HG02610 (cell line): Measurements from ENCODE around the gene SYNGR4.
"Not testable (repeated sequence)": the region's sequence is repeated elsewhere in the genome, so short reads cannot be mapped to it uniquely, and the experiment has no call there.

Source experiments
- ATAC-seq: cut with Tn5 transposase; IDR thresholded peaks from one replicate; pipeline ENCODE4 v1.9.1; 2021; ENCODE audit warnings: mild to moderate bottlenecking, moderate library complexity; ENCODE audit not compliant: unreplicated experiment

Gene SYNGR4, protein sequence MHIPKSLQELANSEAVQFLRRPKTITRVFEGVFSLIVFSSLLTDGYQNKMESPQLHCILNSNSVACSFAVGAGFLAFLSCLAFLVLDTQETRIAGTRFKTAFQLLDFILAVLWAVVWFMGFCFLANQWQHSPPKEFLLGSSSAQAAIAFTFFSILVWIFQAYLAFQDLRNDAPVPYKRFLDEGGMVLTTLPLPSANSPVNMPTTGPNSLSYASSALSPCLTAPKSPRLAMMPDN

GRCh38 chr19:48363810-48364597, at the start of gene SYNGR4, which contains the start of gene TMEM143:
Gene SYNGR4 (plus strand): TSS chr19:48364367. CDS start chr19:48365843, 1,476 bp downstream.
Gene TMEM143 (minus strand): TSS chr19:48363940. CDS start chr19:48363920, 20 bp downstream.
- peak; percentile 85 for ATAC-seq

- ATAC-seq: no peak
Measured at GRCh38 chr19:48315712-48316111, 48.5 kb upstream of the SYNGR4 start.

- ATAC-seq: not testable (repeated sequence)
Measured at GRCh38 chr19:48317708-48317960, 46.5 kb upstream of the SYNGR4 start.

- no peak for ATAC-seq
Measured at GRCh38 chr19:48318286-48318987, 45.7 kb upstream of the SYNGR4 start.

GRCh38 chr19:48319647-48320541, 44.3 kb upstream of the SYNGR4 start:
- no peak for ATAC-seq

DNA sequence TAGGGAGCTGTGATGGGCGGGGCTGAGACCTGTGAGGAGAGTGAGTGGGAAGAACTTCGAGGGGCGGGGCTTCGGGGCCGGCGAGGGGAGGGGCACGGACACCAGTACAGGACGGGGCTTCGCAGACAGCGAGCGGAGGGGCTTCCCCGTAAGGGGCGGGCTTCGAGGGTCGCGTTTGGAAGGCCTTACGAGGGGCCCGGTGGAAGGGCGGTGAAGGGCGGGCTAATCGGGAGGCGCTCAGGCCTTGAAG, 42.9 kb upstream of the SYNGR4 start:
- peak; percentile 54 for ATAC-seq

- peak; percentile 61 for ATAC-seq
Measured at GRCh38 chr19:48321622-48322591, 42.3 kb upstream of the SYNGR4 start.

DNA sequence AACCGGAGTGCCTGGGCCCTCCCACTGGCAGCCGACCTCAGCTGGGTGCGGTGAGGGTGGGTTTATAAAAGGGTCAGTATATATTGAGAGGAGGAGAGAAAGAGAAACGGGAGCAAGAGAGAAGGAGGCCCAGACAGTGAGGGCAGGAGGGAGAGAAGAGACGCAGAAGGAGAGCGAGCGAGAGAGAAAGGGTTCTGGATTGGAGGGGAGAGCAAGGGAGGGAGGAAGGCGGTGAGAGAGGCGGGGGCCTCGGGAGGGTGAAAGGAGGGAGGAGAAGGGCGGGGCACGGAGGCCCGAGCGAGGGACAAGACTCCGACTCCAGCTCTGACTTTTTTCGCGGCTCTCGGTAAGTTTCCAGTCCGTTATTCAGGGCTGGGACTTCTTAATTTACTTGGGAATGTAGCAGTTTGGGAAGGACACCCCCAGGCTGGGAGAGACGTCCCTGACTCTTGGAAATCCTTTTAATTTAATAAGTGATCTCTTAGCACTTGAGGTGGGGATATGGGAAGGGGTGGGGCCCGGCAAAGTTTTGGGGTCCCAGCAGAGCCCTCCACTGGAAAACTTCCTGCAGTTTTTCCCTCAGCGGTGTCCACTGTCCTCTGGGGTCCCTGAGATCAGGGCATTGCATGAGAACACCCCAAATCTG, 38.8 kb upstream of the SYNGR4 start, which contains the start of gene EMP3:
TSS of gene EMP3 (plus strand) at position 288 of the 646 bp plus-strand sequence. CDS start 1,293 bp downstream, outside the sequence.
- no peak for ATAC-seq

DNA sequence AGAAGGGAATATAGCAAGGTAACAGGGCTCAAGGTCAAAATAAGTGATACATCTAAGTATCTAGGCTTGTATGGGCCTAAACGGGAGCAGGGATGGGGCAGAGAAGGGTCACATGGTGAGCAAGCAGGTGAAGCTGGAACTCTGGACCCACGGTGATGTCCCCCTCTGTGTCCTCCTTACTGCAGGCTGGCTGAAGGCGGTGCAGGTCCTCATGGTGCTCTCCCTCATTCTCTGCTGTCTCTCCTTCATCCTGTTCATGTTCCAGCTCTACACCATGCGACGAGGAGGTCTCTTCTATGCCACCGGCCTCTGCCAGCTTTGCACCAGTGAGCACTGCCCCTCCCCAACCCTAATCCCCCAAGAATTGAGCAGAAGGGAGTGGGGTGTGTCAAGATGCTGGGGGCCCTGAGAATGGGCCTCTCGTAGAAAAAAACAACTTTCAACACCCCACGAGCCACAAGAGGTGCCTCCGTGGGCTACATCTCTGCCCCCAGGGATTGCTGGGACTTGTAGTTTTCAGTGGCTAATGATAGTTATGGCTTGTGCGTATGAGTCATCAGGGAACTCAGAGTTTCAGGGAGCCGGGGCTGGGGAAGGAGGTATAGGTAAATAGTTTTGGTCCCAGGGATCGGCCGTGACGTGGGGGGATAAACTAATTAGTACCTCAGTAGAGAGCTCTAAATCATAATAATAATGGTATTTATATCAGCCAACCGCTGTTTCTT, 34.8 kb upstream of the SYNGR4 start:
- no peak for ATAC-seq

DNA sequence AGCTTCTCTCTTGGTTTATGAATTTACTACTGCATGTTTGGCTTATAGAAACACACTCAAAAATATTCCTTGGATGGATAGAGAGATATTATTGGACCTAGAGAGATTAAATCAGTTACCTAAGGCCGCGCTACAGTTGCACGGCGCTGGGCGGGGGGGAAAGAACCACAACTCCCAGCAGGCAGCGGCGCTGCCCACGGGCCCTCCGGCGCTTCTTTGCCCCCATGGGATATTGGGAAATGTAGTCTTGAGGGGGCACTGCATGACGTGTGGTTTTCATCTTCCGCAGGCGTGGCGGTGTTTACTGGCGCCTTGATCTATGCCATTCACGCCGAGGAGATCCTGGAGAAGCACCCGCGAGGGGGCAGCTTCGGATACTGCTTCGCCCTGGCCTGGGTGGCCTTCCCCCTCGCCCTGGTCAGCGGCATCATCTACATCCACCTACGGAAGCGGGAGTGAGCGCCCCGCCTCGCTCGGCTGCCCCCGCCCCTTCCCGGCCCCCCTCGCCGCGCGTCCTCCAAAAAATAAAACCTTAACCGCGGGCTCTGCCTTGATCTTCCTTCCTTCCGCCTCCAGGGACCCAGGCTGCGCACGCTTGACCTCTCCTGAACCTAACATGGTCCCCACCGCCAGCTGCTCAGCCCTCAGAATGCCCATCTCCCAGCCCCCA, 34.0 kb upstream of the SYNGR4 start:
- ATAC-seq: peak; percentile 22

- ATAC-seq: no peak
Measured at GRCh38 chr19:48332351-48332661, 31.9 kb upstream of the SYNGR4 start.

- peak; percentile 73 for ATAC-seq
Measured at GRCh38 chr19:48332662-48333466, 31.3 kb upstream of the SYNGR4 start.

DNA sequence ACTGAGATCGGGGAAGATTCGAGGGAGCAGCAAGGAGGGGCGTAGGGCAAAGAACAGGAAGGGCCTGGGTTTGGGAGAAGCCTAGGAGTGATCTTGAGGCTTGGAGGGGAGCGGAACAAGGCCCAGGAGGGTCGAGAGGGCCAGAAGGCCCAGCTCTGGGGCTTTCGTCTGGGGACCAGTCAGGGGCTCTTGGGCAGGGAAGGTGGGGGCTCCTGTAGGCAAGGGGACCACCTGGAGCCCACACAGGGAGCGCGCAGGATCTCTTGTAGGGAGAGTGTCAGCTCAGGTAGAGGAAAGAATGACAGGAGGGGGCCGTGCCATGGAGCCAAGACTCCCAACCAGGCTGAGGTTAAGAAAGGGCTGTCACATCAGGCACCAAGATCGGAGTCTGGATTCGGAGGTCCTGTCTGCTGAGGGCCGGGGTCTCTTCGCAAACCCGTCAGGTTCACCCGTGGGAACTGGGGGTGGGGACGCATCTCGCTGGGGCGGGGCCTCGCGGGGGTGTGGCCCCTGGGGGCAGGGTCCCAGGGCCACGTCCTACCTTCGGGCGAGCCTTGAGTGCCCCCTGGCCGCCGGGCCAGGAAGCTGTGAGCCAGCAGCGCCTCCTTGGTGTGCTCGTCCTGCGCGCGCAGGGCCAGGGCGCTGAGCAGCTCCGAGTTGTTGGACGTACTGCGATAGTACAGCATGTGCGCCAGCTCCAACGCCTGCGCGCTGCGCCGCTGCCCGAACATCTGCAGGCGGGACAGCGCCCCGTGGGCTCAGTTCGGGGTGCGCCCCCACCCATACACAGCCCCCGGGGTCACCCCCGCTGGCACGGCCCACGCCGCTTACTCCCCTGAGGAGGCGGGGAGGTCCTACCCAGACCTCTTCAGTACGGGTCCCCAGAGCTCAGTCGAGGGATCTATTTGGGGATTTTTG, 30.4 kb upstream of the SYNGR4 start:
- peak; percentile 58 for ATAC-seq

DNA sequence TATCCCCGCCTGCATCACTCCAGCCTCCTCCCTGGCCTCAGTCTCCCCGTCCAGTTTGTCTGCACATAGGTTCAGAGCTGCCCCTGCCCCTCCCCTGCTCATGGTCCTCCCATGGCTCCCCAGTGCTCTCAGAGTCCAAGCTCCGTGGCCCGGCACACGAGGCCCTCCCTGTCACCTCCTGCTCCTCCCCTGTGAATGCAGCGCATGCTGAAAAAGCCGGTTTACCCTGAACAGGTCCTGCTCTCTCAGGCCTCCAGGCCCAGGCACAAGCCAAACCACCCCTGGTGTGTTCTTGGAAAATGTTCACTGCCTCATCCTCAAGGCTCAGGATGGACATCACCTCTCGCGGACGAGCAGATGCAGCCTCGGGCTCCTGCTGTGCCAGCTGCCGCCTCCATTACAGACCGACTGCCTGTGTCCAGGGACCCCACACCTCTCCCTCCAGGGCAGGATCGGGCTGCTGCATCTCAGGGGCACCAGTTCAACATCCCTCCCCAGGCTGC, 25.9 kb upstream of the SYNGR4 start:
- ATAC-seq: no peak

DNA sequence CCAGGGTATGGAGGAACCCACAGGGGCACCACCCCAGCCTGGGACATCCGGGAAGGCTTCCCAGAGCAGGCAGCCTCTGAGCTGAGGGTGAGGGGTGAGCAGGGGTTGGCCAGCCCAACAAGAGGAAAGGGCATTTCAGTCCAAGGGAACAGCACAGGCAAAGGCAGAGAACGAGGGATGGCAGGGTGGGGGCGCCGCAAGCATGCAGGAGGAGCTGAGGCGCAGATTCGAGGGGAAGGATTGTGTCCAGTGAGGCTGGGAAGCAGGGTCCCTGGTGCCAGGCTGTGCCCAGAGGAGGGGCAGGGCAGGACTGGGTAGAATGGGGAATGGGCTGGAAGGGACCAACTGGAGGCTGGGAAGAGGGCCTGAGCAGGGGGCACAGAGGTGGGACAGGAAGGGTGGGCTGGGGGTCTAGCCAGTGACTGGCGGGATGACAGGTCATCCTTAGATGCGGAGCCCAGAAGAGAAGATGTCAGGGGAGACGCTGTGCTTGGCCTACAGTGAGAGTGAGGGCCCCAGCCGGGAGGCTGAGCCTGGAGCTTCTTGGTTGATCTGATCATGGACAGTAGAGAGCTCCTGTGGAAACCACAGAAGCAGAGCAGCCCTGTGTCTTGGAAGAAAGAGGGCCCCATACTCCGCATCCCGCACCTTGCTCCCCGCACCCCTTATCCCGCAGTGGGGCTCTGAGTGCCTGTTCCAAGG, 25.2 kb upstream of the SYNGR4 start:
- ATAC-seq: no peak

DNA sequence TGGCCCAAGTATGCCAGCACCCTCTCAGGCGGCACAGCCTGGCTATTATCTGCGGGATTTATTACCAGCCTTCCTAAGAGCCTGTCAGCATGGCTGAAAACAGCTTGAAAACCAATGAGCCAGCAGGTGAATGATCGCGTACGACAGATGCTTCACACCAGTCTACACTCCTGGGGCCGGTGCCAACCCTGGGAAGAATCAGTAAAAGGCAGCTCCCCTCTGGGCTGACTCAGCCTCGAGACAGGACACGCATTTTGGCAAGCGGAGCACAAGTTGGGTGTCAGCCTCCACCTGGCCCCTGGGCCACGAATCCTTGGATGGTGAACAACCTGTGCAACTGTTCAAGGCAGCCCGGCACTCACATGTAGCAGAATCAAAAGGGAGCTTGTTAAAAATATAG, 23.2 kb upstream of the SYNGR4 start:
- ATAC-seq: no peak
